Spinal cord (tissue), 10 donors: ENCODE measurements around the gene DEPP1. TPM values are rescaled to one million over a fixed set of nuclear protein-coding genes. Genes with fewer than 3 reads are reported as not detected.

ENCODE experiments used
- DNase-seq, 6 donors: peaks; one replicate each; pipeline versions ENCODE4 v3.0.0 to v3.0.0-alpha.2; 2013 to 2015; ENCODE audit warnings: low spot score in 6 of 6, low read depth in 4 of 6
- H3K27ac ChIP-seq: one replicate; pipeline ENCODE4 v1.5.1; 2013; ENCODE audit warnings: low read depth, low read length, control low read depth
- H3K27me3 ChIP-seq: one replicate; pipeline ENCODE4 v1.6.1; 2013; ENCODE audit warnings: low read length; ENCODE audit not compliant: control insufficient read depth, insufficient read depth
- H3K36me3 ChIP-seq: one replicate; pipeline ENCODE4 v1.6.1; 2013; ENCODE audit warnings: low read length; ENCODE audit not compliant: control insufficient read depth, insufficient read depth
- H3K4me1 ChIP-seq: one replicate; pipeline ENCODE4 v1.6.1; 2013; ENCODE audit warnings: low read length; ENCODE audit not compliant: control insufficient read depth, insufficient read depth
- H3K4me3 ChIP-seq: one replicate; pipeline ENCODE4 v1.5.1; 2013; ENCODE audit warnings: low read depth, low read length, control low read depth
- H3K9me3 ChIP-seq: one replicate; pipeline ENCODE4 v1.6.1; 2013; ENCODE audit warnings: low read length; ENCODE audit not compliant: control insufficient read depth, insufficient read depth
- WGBS: methylation state at CpG from one replicate; pipeline ENCODE4 v1.1.5; 2013; ENCODE audit warnings: missing lambda C conversion rate; ENCODE audit not compliant: insufficient coverage; 5-methylcytosine and 5-hydroxymethylcytosine counted together
- polyA plus RNA-seq, 2 donors: library from polyadenylated mRNA; unstranded; fragments of 120-200 nt; gene quantifications; one replicate each; pipeline ENCODE4 v1.2.1, GENCODE V29; 2013; ENCODE audit not compliant: insufficient read length in 2 of 2
- total RNA-seq, 2 donors: library from RNA; depleted of rRNA in 1 of 2; stranded (reverse); fragments of 120-200 nt in 1 of 2; fragments of >200 nt in 1 of 2; gene quantifications; one replicate each; pipeline versions ENCODE4 v1.2.3 to v1.2.4, GENCODE V29; 2013 to 2014
- donor health status: healthy.

The DEPP1 gene
- total and polyA plus RNA-seq, 4 donors: 8.1 to 25.2 (median 13.9) TPM

GRCh38 chr10:44935966-44936295, 42.7 kb downstream of the DEPP1 start:
- peaks cover 44% of the 10 kb centered on the region for H3K4me1 ChIP-seq
- no peaks in the 10 kb centered on the region for H3K27me3 ChIP-seq
- no peaks in the 10 kb centered on the region for H3K36me3 ChIP-seq
- no peak overlapping the region for H3K4me3 ChIP-seq
- WGBS: 60% methylated on average over 3 of the region's 3 CpGs
- no peak for DNase-seq
- H3K9me3 ChIP-seq: no peaks in the 10 kb centered on the region
- H3K27ac ChIP-seq: peak overlapping the region; percentile 90

DNA sequence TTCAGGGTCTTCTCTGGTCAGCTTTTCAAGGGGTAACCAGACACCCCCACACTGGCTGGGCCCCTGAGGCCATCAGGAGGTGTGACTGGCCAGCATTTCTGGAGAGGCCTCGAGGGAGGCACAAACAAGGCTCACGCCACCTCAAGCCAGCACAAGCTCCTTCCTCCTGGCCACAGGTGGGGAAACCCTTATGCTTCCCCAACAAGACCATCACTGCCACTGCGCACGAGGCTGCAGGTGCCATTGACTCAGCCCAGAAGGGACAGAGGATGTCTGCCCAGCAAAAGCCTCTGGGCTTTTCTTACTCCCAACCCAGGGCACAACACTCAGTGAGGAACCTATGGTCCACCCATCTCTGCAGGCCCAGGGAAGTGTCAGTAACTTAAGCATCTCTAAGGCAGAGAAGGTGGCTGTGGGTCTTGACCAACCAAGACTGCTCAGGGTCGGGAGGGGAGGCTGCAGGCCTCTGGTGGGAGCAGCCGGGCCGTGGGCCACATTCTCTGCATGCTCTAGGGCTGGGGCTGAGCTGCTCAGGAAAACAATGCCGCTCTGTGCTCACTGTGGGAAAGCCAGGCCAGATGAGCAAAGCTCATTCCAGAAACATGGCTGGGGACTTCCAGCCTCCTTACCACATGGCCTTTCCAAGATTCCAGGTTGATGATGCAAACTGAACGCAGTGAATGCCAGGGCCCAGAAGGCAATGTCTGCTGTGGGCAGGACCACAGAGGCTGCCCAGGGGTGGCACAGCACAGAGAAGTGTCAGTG, 43.2 kb downstream of the DEPP1 start:
- Histone ChIP-seq H3K36me3 (no peaks in the 10 kb centered on the region), H3K4me1 (peaks cover 44% of the 10 kb centered on the region), H3K27ac (peak overlapping the region; percentile 90), H3K4me3 (no peak overlapping the region), H3K27me3 (no peaks in the 10 kb centered on the region), H3K9me3 (no peaks in the 10 kb centered on the region)
- WGBS: 47% methylated on average over 9 of the region's 9 CpGs
- DNase-seq: peak in 2 of 6 donors; percentile 42 to 84

DNA sequence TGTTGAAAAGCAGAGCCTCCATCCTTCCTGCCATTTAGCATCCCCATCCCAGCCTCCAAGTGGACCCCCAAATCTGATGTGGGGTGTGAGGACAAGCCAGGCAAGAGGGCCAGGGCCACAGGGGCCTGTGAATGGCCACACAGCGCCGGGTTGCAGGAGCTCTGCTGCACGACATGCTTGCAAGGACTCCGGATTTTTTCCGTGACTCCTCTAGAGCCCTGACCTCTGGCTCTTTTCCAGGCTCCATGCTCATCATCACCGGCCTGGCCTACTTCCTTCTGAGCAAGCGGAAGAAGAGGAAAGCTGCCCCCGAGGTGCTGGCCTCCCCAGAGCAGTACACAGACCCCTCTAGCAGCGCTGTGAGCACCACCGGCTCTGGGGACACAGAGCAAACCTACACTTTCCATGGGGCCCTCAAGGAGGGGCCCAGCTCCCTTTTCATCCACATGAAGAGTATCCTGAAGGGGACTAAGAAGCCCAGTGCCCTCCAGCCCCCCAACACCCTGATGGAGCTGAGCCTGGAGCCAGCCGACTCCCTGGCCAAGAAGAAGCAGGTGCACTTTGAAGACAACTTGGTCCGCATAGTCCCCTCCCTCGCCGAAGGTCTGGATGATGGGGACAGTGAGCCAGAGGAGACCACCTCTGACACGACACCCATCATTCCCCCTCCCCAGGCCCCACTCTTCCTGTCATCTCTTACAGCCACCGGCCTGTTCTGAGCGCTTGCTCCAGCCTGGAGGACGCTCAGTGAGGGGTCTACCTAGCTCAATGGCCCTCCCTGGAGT, 44.0 kb downstream of the DEPP1 start:
- Histone ChIP-seq H3K4me1 (peaks cover 44% of the 10 kb centered on the region), H3K27ac (peak overlapping the region; percentile 90), H3K4me3 (no peak overlapping the region), H3K36me3 (no peaks in the 10 kb centered on the region), H3K27me3 (no peaks in the 10 kb centered on the region), H3K9me3 (no peaks in the 10 kb centered on the region)
- DNase-seq: no peak
- WGBS: 90% methylated on average over 17 of the region's 18 CpGs

DNA sequence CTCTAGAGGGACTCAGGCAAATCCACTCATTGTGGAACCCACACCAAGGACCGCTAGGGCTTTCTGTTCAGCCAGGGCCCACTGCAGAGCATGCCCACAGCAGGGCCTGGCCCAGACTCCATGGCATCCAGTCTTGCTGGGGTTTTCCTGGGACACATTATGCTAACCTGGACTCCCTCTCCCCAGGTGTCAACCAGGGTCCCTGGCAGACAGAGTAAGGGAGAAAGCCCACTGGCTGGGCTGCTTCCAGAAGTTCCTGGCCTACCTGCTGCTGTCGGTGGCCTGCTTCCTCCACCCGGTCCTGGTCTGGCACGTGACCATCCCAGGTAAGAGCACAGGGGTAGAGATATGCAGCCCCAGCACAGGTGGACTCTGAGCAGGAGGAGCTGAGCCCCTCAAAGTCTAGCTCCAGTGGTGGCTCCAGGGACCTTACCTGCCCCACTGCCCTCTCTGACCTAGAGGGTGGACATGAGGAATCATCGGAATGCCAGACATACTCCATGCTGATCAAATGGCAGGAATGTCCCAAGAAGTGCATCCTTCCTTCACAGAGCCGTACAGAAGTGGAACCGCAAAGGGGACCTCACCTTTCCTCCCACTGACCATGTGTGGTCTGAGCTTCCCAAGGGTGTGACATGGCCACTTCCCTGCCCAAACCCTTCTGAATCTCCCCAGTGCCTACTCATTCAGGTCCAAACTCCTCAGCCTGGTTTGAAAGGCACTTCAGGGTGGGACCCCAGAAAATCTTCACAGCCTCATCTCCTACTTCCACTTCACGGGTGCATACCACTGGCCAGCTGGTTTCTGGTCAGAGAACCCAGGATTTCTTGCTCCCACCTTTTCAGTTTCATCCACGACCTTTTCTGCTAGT, 44.9 kb downstream of the DEPP1 start:
- Histone ChIP-seq H3K4me1 (peaks cover 44% of the 10 kb centered on the region), H3K36me3 (no peaks in the 10 kb centered on the region), H3K27me3 (no peaks in the 10 kb centered on the region), H3K4me3 (no peak overlapping the region), H3K9me3 (no peaks in the 10 kb centered on the region), H3K27ac (no peak overlapping the region)
- DNase-seq: no peak
- whole genome bisulfite sequencing: 88% methylated on average over 9 of the region's 9 CpGs

DNA sequence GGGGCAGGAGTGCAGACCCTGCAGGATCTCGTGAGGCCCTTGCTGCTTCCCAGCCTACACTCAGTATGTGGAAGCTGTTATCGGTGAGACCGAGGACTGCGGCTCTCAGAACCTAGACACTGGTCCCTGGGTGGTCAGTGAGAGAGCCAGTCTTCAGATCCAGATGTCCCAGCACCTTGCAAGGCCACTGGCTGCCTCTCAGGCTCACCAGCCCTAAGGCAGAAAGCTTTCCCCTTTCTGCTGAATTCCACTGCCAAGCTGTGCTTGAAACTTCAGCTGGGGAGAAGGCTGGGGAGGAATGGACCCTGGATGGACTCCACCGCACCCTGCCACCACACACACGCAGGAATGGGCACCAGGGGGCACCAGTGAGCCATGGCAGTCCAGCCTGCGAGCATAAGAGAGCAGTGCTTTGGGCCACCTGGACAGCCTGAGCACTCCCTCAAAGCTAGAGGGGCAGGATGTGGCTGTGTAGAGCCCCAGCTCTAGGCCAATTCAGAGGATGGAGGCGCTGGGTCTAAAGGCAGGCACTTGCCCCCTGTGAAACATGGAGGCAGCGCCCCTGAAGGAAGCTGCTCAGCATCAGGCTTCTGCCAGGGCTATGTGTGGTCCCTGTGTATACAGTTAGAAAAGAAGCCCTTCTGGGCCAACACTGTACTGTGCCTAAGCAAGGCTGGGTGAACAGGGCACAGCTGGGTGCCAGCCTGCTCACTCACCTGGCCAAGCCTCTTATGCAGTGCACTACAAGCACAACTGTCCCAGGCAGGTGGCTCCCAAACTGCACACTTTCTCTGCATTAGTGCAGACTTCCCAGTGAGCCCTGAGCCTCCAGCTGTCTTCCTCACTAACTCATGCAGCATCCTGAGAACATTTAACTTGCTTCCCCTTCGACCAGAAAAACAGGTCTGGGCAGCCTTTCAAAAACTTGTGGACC, 45.8 kb downstream of the DEPP1 start:
- WGBS: 48% methylated on average over 10 of the region's 10 CpGs

DNA sequence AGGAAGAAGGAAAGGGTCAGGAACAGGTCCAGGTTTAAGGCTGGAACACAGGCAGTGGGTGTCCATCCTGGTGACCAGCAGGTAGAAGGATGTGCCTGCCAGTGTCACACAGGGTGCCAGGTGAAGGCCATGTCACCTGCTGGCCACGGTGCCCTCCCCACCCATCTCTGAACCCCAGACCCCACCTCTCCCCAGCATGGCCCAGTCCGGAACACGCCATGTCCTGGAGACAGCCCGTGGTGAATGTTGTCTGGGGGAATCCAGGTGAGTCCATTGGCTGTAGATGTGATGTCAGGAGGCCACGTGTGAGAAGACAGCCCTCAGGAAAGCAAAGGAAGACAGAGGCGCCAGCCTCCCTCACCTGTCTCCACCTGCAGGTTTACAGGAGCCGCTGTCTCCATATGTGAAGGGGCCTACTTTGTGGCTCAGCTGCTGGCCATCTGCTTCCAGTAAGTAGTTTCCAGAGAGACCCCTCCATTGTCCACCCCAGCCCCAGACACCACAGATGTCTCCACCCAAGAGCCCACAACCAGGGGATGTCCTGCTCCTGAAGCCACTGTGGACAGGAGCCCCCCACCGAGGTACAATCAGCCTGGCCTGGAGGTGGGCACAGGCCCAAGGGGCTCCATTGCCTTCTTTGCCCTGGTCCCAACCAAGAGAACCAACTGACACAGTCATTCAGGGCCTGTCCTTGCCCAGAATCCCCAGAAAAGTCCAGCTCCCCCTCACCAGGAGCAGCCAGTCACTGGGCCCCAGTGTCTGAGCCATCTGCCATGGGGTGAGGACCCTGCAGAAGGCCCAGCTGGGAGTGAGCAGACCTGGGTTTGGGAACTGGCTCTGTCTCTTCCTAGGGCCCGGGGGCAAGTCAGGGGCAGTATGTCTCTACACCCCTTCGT, 46.7 kb downstream of the DEPP1 start:
- Histone ChIP-seq H3K4me1 (peaks cover 44% of the 10 kb centered on the region), H3K27ac (no peak overlapping the region), H3K36me3 (no peaks in the 10 kb centered on the region), H3K9me3 (no peaks in the 10 kb centered on the region), H3K27me3 (no peaks in the 10 kb centered on the region), H3K4me3 (no peak overlapping the region)
- WGBS: 87% methylated on average over 9 of the region's 10 CpGs
- no peak for DNase-seq

More for the DNA sequence above, 45.8 kb downstream of the DEPP1 start:
- H3K27me3 ChIP-seq: no peaks in the 10 kb centered on the region
- H3K9me3 ChIP-seq: no peaks in the 10 kb centered on the region
- peak in 5 of 6 donors; percentile 57 to 87 (median 68) for DNase-seq
- H3K4me3 ChIP-seq: no peak overlapping the region
- H3K4me1 ChIP-seq: peaks cover 44% of the 10 kb centered on the region
- H3K27ac ChIP-seq: no peak overlapping the region
- no peaks in the 10 kb centered on the region for H3K36me3 ChIP-seq

DNA sequence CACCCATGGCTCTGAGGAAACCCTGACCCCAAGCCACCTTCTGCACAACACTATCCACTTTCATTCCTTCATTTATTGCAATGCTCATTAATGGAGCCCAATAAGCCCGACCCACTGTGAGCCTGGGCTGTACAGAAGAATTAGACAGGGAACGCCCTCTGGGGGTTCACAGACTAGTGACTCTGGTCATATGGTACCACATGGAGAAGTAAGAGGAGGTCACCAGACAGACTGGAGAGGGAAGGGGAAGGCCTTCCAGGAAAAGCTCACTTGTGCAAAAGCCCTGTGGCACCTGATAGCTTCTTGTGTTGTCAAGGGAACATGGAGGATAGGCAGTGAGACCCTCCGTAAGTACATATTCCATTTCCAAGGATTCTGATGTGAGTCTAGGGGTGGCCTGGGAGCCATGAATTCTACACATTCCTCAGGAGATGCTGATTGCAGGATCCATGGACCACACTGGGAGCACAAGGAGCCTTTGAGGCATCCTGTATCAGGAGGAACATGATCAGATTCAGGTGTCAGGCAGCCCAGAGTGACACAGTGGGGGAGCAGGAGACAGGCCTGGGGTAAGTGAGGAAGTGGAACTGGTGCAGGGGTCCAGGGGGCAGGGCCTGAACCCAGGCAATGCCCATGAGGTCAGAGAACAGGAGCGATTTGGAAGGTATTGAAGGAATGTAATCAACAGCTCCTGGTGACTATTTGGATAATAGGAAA, 47.5 kb downstream of the DEPP1 start:
- H3K27ac ChIP-seq: no peak overlapping the region
- H3K9me3 ChIP-seq: no peaks in the 10 kb centered on the region
- DNase-seq: no peak
- H3K27me3 ChIP-seq: no peaks in the 10 kb centered on the region
- no peaks in the 10 kb centered on the region for H3K36me3 ChIP-seq
- no peak overlapping the region for H3K4me3 ChIP-seq
- H3K4me1 ChIP-seq: peaks cover 36% of the 10 kb centered on the region
- 88% methylated on average over 4 of the region's 4 CpGs for whole genome bisulfite sequencing
